GM23248 (cell line): ENCODE results near the gene NEUROD6. TPM values are rescaled to one million over a fixed set of nuclear protein-coding genes. Genes with fewer than 3 reads are reported as not detected.

Experiments used
- DNase-seq: peaks from one replicate; pipeline ENCODE4 v3.0.0-alpha.2; 2015
- H2AFZ ChIP-seq: fragments of 200-600 bp; sonication (generic); 2 replicates; pipeline ENCODE4 v1.6.1; 2016; ENCODE audit warnings: antibody characterized with exemption
- H3F3A ChIP-seq: fragments of 200-600 bp; sonication (generic); 2 replicates; pipeline ENCODE4 v1.6.1; 2016; ENCODE audit warnings: mild to moderate bottlenecking, antibody characterized with exemption, mixed run types; ENCODE audit not compliant: insufficient read depth
- H3K27ac ChIP-seq: fragments of 200-600 bp; sonication (generic); 2 replicates; pipeline ENCODE4 v1.5.1; 2016; ENCODE audit warnings: mild to moderate bottlenecking
- H3K27me3 ChIP-seq: fragments of 200-600 bp; sonication (generic); replicated peaks from 2 replicates; pipeline ENCODE4 v1.6.1; 2016; ENCODE audit warnings: mild to moderate bottlenecking; ENCODE audit not compliant: insufficient read depth
- H3K36me3 ChIP-seq: fragments of 200-600 bp; sonication (generic); 2 replicates; pipeline ENCODE4 v1.6.1; 2016; ENCODE audit warnings: low read depth, mild to moderate bottlenecking
- H3K4me1 ChIP-seq: fragments of 200-600 bp; sonication (generic); 2 replicates; pipeline ENCODE4 v1.6.1; 2016; ENCODE audit warnings: mild to moderate bottlenecking; ENCODE audit not compliant: insufficient read depth
- H3K4me2 ChIP-seq: fragments of 200-600 bp; sonication (generic); one replicate; pipeline ENCODE4 v1.6.1; 2016; ENCODE audit warnings: mild to moderate bottlenecking; ENCODE audit not compliant: unreplicated experiment
- H3K4me3 ChIP-seq: fragments of 200-600 bp; sonication (generic); 2 replicates; pipeline ENCODE4 v1.5.1; 2016; ENCODE audit warnings: mild to moderate bottlenecking
- H3K79me2 ChIP-seq: fragments of 200-600 bp; sonication (generic); 2 replicates; pipeline ENCODE4 v1.6.1; 2016; ENCODE audit warnings: mild to moderate bottlenecking; ENCODE audit not compliant: insufficient read depth
- H3K9ac ChIP-seq: fragments of 200-600 bp; sonication (generic); 2 replicates; pipeline ENCODE4 v1.6.1; 2016; ENCODE audit warnings: mild to moderate bottlenecking
- H3K9me2 ChIP-seq: fragments of 200-600 bp; sonication (generic); 2 replicates; pipeline ENCODE4 v1.6.1; 2016; ENCODE audit warnings: mixed run types, mild to moderate bottlenecking, moderate library complexity; ENCODE audit not compliant: insufficient read depth
- H3K9me3 ChIP-seq: fragments of 200-600 bp; sonication (generic); one replicate; pipeline ENCODE4 v1.6.1; 2017; ENCODE audit warnings: low read depth
- H4K20me1 ChIP-seq: fragments of 200-600 bp; sonication (generic); 2 replicates; pipeline ENCODE4 v1.6.0; 2016; ENCODE audit not compliant: insufficient read depth
- EZH2 ChIP-seq: fragments of 200-600 bp; sonication (generic); IDR thresholded peaks from 2 replicates; pipeline ENCODE4 v1.6.1; 2018; ENCODE audit warnings: antibody characterized with exemption, mild to moderate bottlenecking; ENCODE audit not compliant: insufficient read depth, poor library complexity, severe bottlenecking
- EZH2phosphoT487 ChIP-seq: fragments of 200-600 bp; sonication (generic); IDR thresholded peaks from 2 replicates; pipeline ENCODE4 v1.6.1; 2018; ENCODE audit warnings: antibody characterized with exemption, moderate library complexity, mild to moderate bottlenecking, low read depth; ENCODE audit not compliant: insufficient read depth
- WGBS, 2 experiments: methylation state at CpG; one replicate each; pipeline ENCODE4 v1.1.6; 2015 to 2017; ENCODE audit warnings: low lambda C conversion rate in 2 of 2, low coverage in 1 of 2; ENCODE audit errors: missing lambda C conversion rate in 2 of 2; 5-methylcytosine and 5-hydroxymethylcytosine counted together
- in situ Hi-C: fragments of 300-500 bp; cut with MboI; formaldehyde crosslinking; loops from 2 replicates; pipeline ENCODE4 v1.15.0; 2020
- polyA plus RNA-seq: library from polyadenylated mRNA; unstranded; fragments of >200 nt; fragmentation: Nextera tagmentation; extraction: Ambion mirVana; gene quantifications from 2 replicates; pipeline ENCODE4 v1.2.1, GENCODE V29; 2016
- total RNA-seq: library from RNA; depleted of rRNA; stranded (reverse); fragments of >200 nt; shearing (Covaris generic); gene quantifications from 2 replicates; pipeline ENCODE4 v1.2.3, GENCODE V29; 2014

The NEUROD6 gene
- total and polyA plus RNA-seq, 2 experiments from 2014 or later: not detected

- Histone ChIP-seq H4K20me1 (no peaks in the 10 kb centered on the region), H3K9me3 (no peaks in the 10 kb centered on the region), H3K4me1 (no peaks in the 10 kb centered on the region), H3K27me3 (no peaks in the 10 kb centered on the region), H3K79me2 (no peaks in the 10 kb centered on the region), H3K4me2 (no peak overlapping the region), H3K27ac (no peak overlapping the region), H3K9me2 (no peaks in the 10 kb centered on the region), H3K9ac (no peak overlapping the region), H2AFZ (no peak overlapping the region), H3K36me3 (no peaks in the 10 kb centered on the region), H3K4me3 (no peak overlapping the region), H3F3A (no peaks in the 10 kb centered on the region)
- in situ Hi-C loops: no loop called here
- WGBS, 2 experiments: 28% methylated on average over 5 of the region's 5 CpGs
- DNase-seq: no peak
- TF ChIP-seq EZH2phosphoT487: no peak
- TF ChIP-seq EZH2: no peak
These were observed 22.2 kb downstream of the NEUROD6 start for GRCh38 chr7:31318313-31318712.

- no peak for TF ChIP-seq EZH2
- no peak for TF ChIP-seq EZH2phosphoT487
- no peak overlapping the region for H3K4me3 ChIP-seq
- no peaks in the 10 kb centered on the region for H3K9me3 ChIP-seq
- no peaks in the 10 kb centered on the region for H3K27me3 ChIP-seq
- H3K79me2 ChIP-seq: no peaks in the 10 kb centered on the region
- DNase-seq: no peak
- H3K36me3 ChIP-seq: no peaks in the 10 kb centered on the region
- in situ Hi-C loops: no loop called here
- no peak overlapping the region for H2AFZ ChIP-seq
- H3K4me1 ChIP-seq: no peaks in the 10 kb centered on the region
- no peaks in the 10 kb centered on the region for H3K9me2 ChIP-seq
- no peak overlapping the region for H3K9ac ChIP-seq
- H3K4me2 ChIP-seq: no peak overlapping the region
- H4K20me1 ChIP-seq: no peaks in the 10 kb centered on the region
- H3K27ac ChIP-seq: no peak overlapping the region
- WGBS, 2 experiments: 0 to 3% methylated on average over 2 of the region's 2 CpGs
- no peaks in the 10 kb centered on the region for H3F3A ChIP-seq
These were observed 23.6 kb downstream of the NEUROD6 start for GRCh38 chr7:31316876-31317275.

GRCh38 chr7:31315758-31316157 is 24.8 kb downstream of the NEUROD6 start:
- 15 to 22% methylated on average over 1 of the region's 1 CpG for WGBS, 2 experiments
- Histone ChIP-seq H3K27me3 (no peaks in the 10 kb centered on the region), H2AFZ (no peak overlapping the region), H3K79me2 (no peaks in the 10 kb centered on the region), H3K36me3 (no peaks in the 10 kb centered on the region), H3K4me1 (no peaks in the 10 kb centered on the region), H3K4me3 (no peak overlapping the region), H3K9ac (no peak overlapping the region), H3F3A (no peaks in the 10 kb centered on the region), H3K9me2 (no peaks in the 10 kb centered on the region), H3K27ac (no peak overlapping the region), H3K4me2 (no peak overlapping the region), H4K20me1 (no peaks in the 10 kb centered on the region), H3K9me3 (no peaks in the 10 kb centered on the region)
- no peak for DNase-seq
- in situ Hi-C loops: no loop called here
- TF ChIP-seq EZH2 (no peak), EZH2phosphoT487 (no peak)

GRCh38 chr7:31314781-31315180 is 25.7 kb downstream of the NEUROD6 start:
- H3K36me3 ChIP-seq: no peaks in the 10 kb centered on the region
- DNase-seq: no peak
- H4K20me1 ChIP-seq: no peaks in the 10 kb centered on the region
- in situ Hi-C loops: no loop called here
- no peaks in the 10 kb centered on the region for H3K4me1 ChIP-seq
- no peak overlapping the region for H3K27ac ChIP-seq
- H3K27me3 ChIP-seq: no peaks in the 10 kb centered on the region
- H3K79me2 ChIP-seq: no peaks in the 10 kb centered on the region
- H3F3A ChIP-seq: no peaks in the 10 kb centered on the region
- H3K9me3 ChIP-seq: no peaks in the 10 kb centered on the region
- no peaks in the 10 kb centered on the region for H3K9me2 ChIP-seq
- no peak overlapping the region for H3K4me3 ChIP-seq
- H3K4me2 ChIP-seq: no peak overlapping the region
- no peak overlapping the region for H3K9ac ChIP-seq
- WGBS, 2 experiments: 11 to 14% methylated on average over 4 of the region's 4 CpGs
- H2AFZ ChIP-seq: no peak overlapping the region
- TF ChIP-seq EZH2phosphoT487: no peak
- TF ChIP-seq EZH2: no peak

GRCh38 chr7:31312889-31313288 is 27.6 kb downstream of the NEUROD6 start:
- Histone ChIP-seq H3K4me1 (no peaks in the 10 kb centered on the region), H3K4me3 (no peak overlapping the region), H3K36me3 (no peaks in the 10 kb centered on the region), H3K79me2 (no peaks in the 10 kb centered on the region), H3K9me2 (no peaks in the 10 kb centered on the region), H2AFZ (no peak overlapping the region), H3K27me3 (no peaks in the 10 kb centered on the region), H3K9ac (no peak overlapping the region), H3F3A (no peaks in the 10 kb centered on the region), H4K20me1 (no peaks in the 10 kb centered on the region), H3K27ac (no peak overlapping the region), H3K9me3 (no peaks in the 10 kb centered on the region), H3K4me2 (no peak overlapping the region)
- 14 to 22% methylated on average over 7 of the region's 7 CpGs for WGBS, 2 experiments
- in situ Hi-C loops: no loop called here
- no peak for TF ChIP-seq EZH2
- no peak for TF ChIP-seq EZH2phosphoT487
- no peak for DNase-seq
